ENCODE results near the gene EXOC4. TPM values are rescaled to one million over a fixed set of nuclear protein-coding genes. Genes with fewer than 3 reads are reported as not detected.

EXOC4 gene
- total and polyA plus RNA-seq, 2 donors (not counting 3 experiments of a cell fraction or from before 2014, with no cell fraction given), result 20.3 to 73.1 TPM

- no peak for FAIRE-seq
- Histone ChIP-seq H3K4me1 (ENCODE audit: control insufficient read depth, extremely low read depth, insufficient read depth, low read length) (no peaks in the 10 kb centered on the region), H3K27me3 (ENCODE audit: control insufficient read depth in 2 of 2, insufficient read depth in 2 of 2, low read length in 2 of 2) (no peaks in the 10 kb centered on the region), H3K27ac (ENCODE audit: insufficient read depth, low read depth, low read length) (no peak overlapping the region), H3K9ac (replicated peaks; ENCODE audit: extremely low read depth, insufficient read depth, low read length) (no peak overlapping the region), H3K36me3 (ENCODE audit: control insufficient read depth in 2 of 2, extremely low read depth in 1 of 2, insufficient read depth in 2 of 2, low read length in 2 of 2) (no peaks in the 10 kb centered on the region), H4K20me1 (replicated peaks; ENCODE audit: control insufficient read depth, extremely low read depth, insufficient read depth, low read length) (no peaks in the 10 kb centered on the region), H3K4me3 (replicated peaks in 1 of 3; ENCODE audit: insufficient read depth in 1 of 3, low read depth in 1 of 3, low read length in 3 of 3) (no peak overlapping the region), H3K9me1 (replicated peaks; ENCODE audit: control insufficient read depth, extremely low read depth, insufficient read depth, low read length) (no peaks in the 10 kb centered on the region), H3K4me2 (ENCODE audit: insufficient read depth, low read length) (no peak overlapping the region), H2AFZ (ENCODE audit: low read depth, low read length) (no peak overlapping the region), H3K9me3 (replicated peaks; ENCODE audit: control insufficient read depth, insufficient read depth, low read length) (no peaks in the 10 kb centered on the region), H3K79me2 (ENCODE audit: control insufficient read depth, insufficient read depth, low read length) (no peaks in the 10 kb centered on the region)
- BruUV-seq (replicated peaks), result no TSS peak
- no peak for DNase-seq (ENCODE audit: low read depth, low spot score)
- POLR2A ChIA-PET, result no interaction called here
- intact Hi-C loops (cut with micrococcal nuclease) (no loop called here), dilution Hi-C loops (cut with MboI; ENCODE audit: extremely low pct_ligation_motif_present, low sequenced_read_pairs) (no loop called here)
- no peak for TF ChIP-seq FOS (IDR thresholded peaks at IDR 0.05; ENCODE audit: borderline replicate concordance, insufficient read depth, low read length)
- no peak for TF ChIP-seq CTCF (IDR thresholded peaks at IDR 0.05; ENCODE audit: extremely low read depth in 1 of 2, insufficient read depth in 1 of 2, low read depth in 1 of 2, low read length in 2 of 2)
- no peak for TF ChIP-seq GATA2 (IDR thresholded peaks at IDR 0.05; ENCODE audit: insufficient read depth, insufficient read length, low read depth, low read length)
- TF ChIP-seq MYC (IDR thresholded peaks at IDR 0.05; ENCODE audit: low read depth, low read length), result no peak
- TF ChIP-seq POLR2A (IDR thresholded peaks at IDR 0.05; ENCODE audit: low read depth, low read length), result no peak
- TF ChIP-seq JUN (IDR thresholded peaks at IDR 0.05; ENCODE audit: borderline replicate concordance, insufficient read depth, insufficient read length, low read depth), result no peak
- TF ChIP-seq EZH2 (IDR thresholded peaks at IDR 0.05; ENCODE audit: borderline replicate concordance, low read depth, low read length, severe bottlenecking), result no peak
- TF ChIP-seq POLR2AphosphoS5 (IDR thresholded peaks at IDR 0.05; ENCODE audit: insufficient read depth, low read depth, low read length), result no peak
- no peak for TF ChIP-seq MAX (IDR thresholded peaks at IDR 0.05; ENCODE audit: insufficient read depth, insufficient read length)
- CTCF ChIA-PET, result interaction anchor here (2.2 kb wide), 1 partner anchor 20 kb away, joined by 5 read pairs; no protein-coding TSS in a partner anchor
Measured at GRCh38 chr7:133502972-133503371, 250.1 kb downstream of the EXOC4 start.
